ENCODE data around the gene TUBA4B. TPM values are rescaled to one million over a fixed set of nuclear protein-coding genes. Genes with fewer than 3 reads are reported as not detected.

TUBA4B gene
- total RNA-seq, 1 donor from 2014 or later = not detected

DNA sequence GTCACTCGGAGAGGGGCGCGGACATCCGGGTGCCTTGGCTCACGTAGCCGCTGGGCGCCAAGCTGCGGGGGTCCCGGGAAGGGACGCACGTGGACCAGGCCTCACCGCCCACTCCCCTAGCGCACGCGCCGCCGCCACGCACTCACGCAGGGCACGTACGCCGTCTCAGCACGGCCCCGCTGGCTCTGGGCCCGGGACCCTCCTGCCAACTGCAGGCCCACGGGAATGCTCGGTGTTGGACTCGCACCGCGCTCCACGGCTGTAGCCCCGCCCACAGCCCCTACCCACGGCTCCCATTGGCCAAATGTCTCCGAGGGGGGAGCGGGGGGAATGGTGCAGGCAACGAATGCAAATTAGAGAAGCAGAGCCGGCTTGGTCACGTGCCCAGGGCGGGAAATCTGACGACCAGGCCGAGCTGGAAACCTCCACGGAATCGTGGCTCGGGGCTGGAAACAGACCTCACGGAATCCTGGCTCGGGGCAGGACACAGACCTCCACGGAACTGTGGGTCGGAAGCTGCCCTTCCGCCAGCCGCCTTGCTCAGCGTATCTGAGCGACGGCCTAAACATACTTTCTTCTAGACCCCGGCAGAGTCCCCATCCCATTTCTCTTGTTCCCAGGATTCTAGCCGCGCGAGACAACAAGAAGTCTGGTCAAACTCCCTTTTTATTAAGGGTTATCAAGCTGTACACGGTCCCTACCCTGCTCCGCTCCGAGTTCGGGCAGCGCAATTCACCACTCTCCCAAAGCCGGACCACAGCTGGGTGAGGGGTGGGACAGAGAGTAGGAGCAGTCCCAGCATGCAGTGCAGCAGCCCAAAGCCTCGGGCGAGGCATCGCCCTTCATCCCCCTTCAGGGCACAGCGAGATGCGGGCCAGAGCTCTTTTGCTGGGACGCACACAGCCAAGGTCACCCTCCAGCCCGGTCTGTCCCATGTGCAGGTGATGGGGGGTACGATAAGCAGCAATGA is 34.0 kb upstream of the TUBA4B start, which contains the start of gene ABCB6:
Gene ABCB6 (minus strand): TSS at position 227 of the 970 bp plus-strand sequence. CDS start 285 bp downstream, outside the sequence.
- Mint-ChIP-seq H3K9me3 (ENCODE audit: unreplicated experiment) (peaks cover 12% of the 10 kb centered on the region), H3K27ac (ENCODE audit: unreplicated experiment) (peak within 1 kb of the TSS; percentile 98), H3K4me1 (ENCODE audit: low read depth, unreplicated experiment) (peaks cover 11% of the 10 kb centered on the region), H3K27me3 (ENCODE audit: unreplicated experiment) (peaks cover 9% of the 10 kb centered on the region), H3K4me3 (ENCODE audit: unreplicated experiment) (peak within 1 kb of the TSS; percentile 93), H3K36me3 (ENCODE audit: unreplicated experiment) (peaks cover 5% of the 10 kb centered on the region)
- TF ChIP-seq CTCF (IDR thresholded peaks at IDR 0.05; ENCODE audit: partially characterized antibody, unreplicated experiment) = no peak
- peak; percentile 98 for DNase-seq

DNA sequence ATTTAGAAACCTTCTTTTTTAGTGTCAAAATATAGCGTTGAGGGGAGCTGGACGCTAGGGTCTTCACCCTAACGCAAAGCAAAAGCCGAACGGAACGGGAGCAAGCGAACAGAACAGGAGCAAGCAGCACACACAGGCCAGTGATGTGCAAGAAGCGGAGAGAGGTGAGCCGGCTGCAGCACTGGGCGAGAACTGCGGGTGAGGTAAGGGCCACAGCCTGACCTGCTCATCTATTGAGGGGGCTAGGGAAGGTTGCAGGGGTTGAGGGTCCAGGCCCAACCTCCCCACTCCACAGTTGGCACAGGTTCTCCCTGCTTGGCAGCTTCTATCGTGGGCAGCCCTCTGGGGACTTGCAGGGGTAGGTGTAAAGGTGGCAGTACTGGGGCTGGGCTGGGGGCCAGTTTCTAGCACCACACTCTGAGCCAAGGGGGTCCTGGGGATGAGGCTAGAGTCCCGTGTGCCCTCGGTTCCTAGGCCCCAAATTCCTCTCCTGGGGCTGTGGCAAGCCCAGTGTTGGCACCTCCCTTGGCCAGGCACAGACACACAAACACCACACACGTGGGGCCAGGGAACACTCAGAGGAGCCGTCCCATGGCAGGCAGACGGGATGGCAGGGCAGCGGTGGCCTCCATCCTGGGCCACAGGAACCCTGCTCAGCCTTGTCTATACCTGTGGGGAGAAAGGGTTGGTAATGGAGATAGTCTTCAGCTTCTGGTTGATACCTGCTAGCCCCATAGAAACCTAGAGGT is 33.1 kb upstream of the TUBA4B start:
- Mint-ChIP-seq H3K36me3 (ENCODE audit: unreplicated experiment) (peaks cover 5% of the 10 kb centered on the region), H3K27ac (ENCODE audit: unreplicated experiment) (no peak overlapping the region), H3K4me1 (ENCODE audit: low read depth, unreplicated experiment) (peaks cover 11% of the 10 kb centered on the region), H3K27me3 (ENCODE audit: unreplicated experiment) (peaks cover 8% of the 10 kb centered on the region), H3K9me3 (ENCODE audit: unreplicated experiment) (peaks cover 10% of the 10 kb centered on the region), H3K4me3 (ENCODE audit: unreplicated experiment) (peak overlapping the region; percentile 34)
- no peak for TF ChIP-seq CTCF (IDR thresholded peaks at IDR 0.05; ENCODE audit: partially characterized antibody, unreplicated experiment)
- DNase-seq = no peak

GRCh38 chr2:219220652-219221402 is 32.2 kb upstream of the TUBA4B start:
- TF ChIP-seq CTCF (IDR thresholded peaks at IDR 0.05; ENCODE audit: partially characterized antibody, unreplicated experiment) = no peak
- Mint-ChIP-seq H3K4me3 (ENCODE audit: unreplicated experiment) (no peak overlapping the region), H3K9me3 (ENCODE audit: unreplicated experiment) (peaks cover 11% of the 10 kb centered on the region), H3K36me3 (ENCODE audit: unreplicated experiment) (peaks cover 5% of the 10 kb centered on the region), H3K27me3 (ENCODE audit: unreplicated experiment) (peaks cover 8% of the 10 kb centered on the region), H3K4me1 (ENCODE audit: low read depth, unreplicated experiment) (peaks cover 11% of the 10 kb centered on the region), H3K27ac (ENCODE audit: unreplicated experiment) (no peak overlapping the region)
- no peak for DNase-seq

DNA sequence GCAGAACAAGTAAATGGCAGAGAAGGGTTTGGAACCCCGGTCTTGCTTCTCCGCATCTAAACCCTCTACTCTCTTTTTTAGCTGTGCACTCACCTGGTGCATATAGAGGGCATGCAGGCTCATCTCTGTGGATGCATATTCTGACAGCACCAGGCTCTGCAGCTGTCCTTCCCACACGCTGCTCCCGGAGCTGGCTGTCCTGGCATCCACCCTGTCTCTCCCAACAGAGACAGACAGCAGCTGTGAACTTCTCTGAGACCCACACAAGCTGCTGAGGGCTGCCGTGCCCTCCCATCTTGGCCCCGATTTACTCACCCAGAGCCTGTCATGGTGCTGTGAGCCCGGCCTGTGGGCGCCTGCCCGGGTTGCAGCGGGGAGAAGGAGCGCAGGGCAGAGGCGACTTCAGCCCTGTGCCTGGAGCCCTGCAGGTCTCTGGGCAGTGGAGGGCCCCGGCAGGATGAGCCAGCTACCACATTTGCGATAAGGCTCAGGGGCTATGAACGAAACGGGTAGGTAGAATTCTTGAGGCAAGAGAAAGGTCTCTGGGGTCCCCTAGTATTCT is 31.0 kb upstream of the TUBA4B start:
- peaks cover 7% of the 10 kb centered on the region for H3K4me1 Mint-ChIP-seq (ENCODE audit: low read depth, unreplicated experiment)
- H3K27ac Mint-ChIP-seq (ENCODE audit: unreplicated experiment) = no peak overlapping the region
- no peak overlapping the region for H3K4me3 Mint-ChIP-seq (ENCODE audit: unreplicated experiment)
- H3K27me3 Mint-ChIP-seq (ENCODE audit: unreplicated experiment) = peaks cover 5% of the 10 kb centered on the region
- H3K9me3 Mint-ChIP-seq (ENCODE audit: unreplicated experiment) = peaks cover 9% of the 10 kb centered on the region
- DNase-seq = no peak
- TF ChIP-seq CTCF (IDR thresholded peaks at IDR 0.05; ENCODE audit: partially characterized antibody, unreplicated experiment) = no peak
- H3K36me3 Mint-ChIP-seq (ENCODE audit: unreplicated experiment) = peaks cover 5% of the 10 kb centered on the region

Measured in glutamatergic neuron (in vitro differentiated cells).